Ovary (tissue), 9 donors: ENCODE measurements around the gene DNASE1. TPM values are rescaled to one million over a fixed set of nuclear protein-coding genes. Genes with fewer than 3 reads are reported as not detected.

Experiments used
- DNase-seq, 5 donors: peaks; one replicate each; pipeline ENCODE4 v3.0.0-alpha.2; 2019 to 2020
- H3K27ac ChIP-seq, 2 donors: fragments of 200-600 bp; one replicate each; pipeline versions ENCODE4 v1.5.1 to v1.8.0; 2019 to 2022
- H3K27me3 ChIP-seq: fragments of 200-600 bp; one replicate; pipeline ENCODE4 v1.8.0; 2022
- H3K36me3 ChIP-seq: fragments of 200-600 bp; sonication (generic); one replicate; pipeline ENCODE4 v1.5.1; 2019
- H3K4me1 ChIP-seq: one replicate; pipeline ENCODE4 v1.8.1; 2013; ENCODE audit warnings: mild to moderate bottlenecking, moderate library complexity; ENCODE audit not compliant: insufficient read depth
- H3K4me3 ChIP-seq: fragments of 200-600 bp; sonication (generic); one replicate; pipeline ENCODE4 v1.5.1; 2017
- H3K9me3 ChIP-seq, 2 donors: fragments of 200-600 bp in 1 of 2; sonication (generic) in 1 of 2; one replicate each; pipeline versions ENCODE4 v1.5.1 to v1.8.1; 2013 to 2019; ENCODE audit warnings: mild to moderate bottlenecking in 1 of 2, moderate library complexity in 1 of 2
- CTCF ChIP-seq, 3 donors: fragments of 450-650 bp in 2 of 3; fragments of 200-600 bp in 1 of 3; IDR thresholded peaks; one replicate each; pipeline versions ENCODE4 v1.5.1 to v1.8.0; 2016 to 2022; ENCODE audit warnings: antibody characterized with exemption in 3 of 3, mild to moderate bottlenecking in 1 of 3
- EP300 ChIP-seq: sonication (generic); formaldehyde crosslinking; IDR thresholded peaks from one replicate; pipeline ENCODE4 v1.6.1; 2017; ENCODE audit warnings: antibody characterized with exemption
- POLR2A ChIP-seq: fragments of 450-650 bp; IDR thresholded peaks from one replicate; pipeline ENCODE4 v1.6.1; 2017; ENCODE audit warnings: antibody characterized with exemption, mild to moderate bottlenecking, moderate library complexity
- WGBS, 3 donors: extraction: QIAGEN DNeasy Blood & Tissue Kit in 1 of 3; methylation state at CpG; one replicate each; pipeline versions ENCODE4 v1.1.5 to v1.1.7; 2013 to 2017; 5-methylcytosine and 5-hydroxymethylcytosine counted together
- intact Hi-C, 4 donors: fragments of 100-400 bp; cut with DNase I; formaldehyde crosslinking; loops; one replicate each; pipeline versions ENCODE4 v1.11.0 to v1.15.1; 2022 to 2023
- polyA plus RNA-seq, 2 donors: library from polyadenylated mRNA; stranded (reverse); fragments of 200-250 nt in 1 of 2; fragments of 350-450 nt in 1 of 2; fragmentation: Illumina TruSeq in 1 of 2; extraction: RNeasy Lipid Tissue Mini Kit (QIAGEN cat#74804) in 1 of 2; gene quantifications; one replicate each; pipeline ENCODE4 v1.2.3, GENCODE V29; 2013 to 2014
- total RNA-seq, 7 donors: library from RNA; depleted of rRNA in 2 of 7; stranded (reverse); fragments of >200 nt in 2 of 7; fragmentation: NEBNext Ultra II Directional in 3 of 7; extraction: Animal tissue kit (Norgen Biotek cat#: 25700) in 3 of 7; gene quantifications; one replicate each; pipeline versions ENCODE4 v1.1.0 to v1.2.4, GENCODE V29; 2016 to 2023
- donor health status: DM: no; HTN: no; CAD: no; lungs with moderate emphysema.
- donor health status: DM: no; HTN: no; CAD: no.
- donor health status: Bipolar disorder and iron deficiency.
- donor health status: DM: yes; HTN: yes; CAD: no.
- donor health status: DM: no; HTN: no; CAD: no.
- donor health status: DM: yes; HTN: yes; CAD: no.

DNASE1 gene
- total and polyA plus RNA-seq, 9 donors: 5.8 to 17.0 (median 12.2) TPM

GRCh38 chr16:3671424-3671823 lies 16.9 kb downstream of the DNASE1 start:
- Histone ChIP-seq H3K27me3 (no peaks in the 10 kb centered on the region), H3K9me3 (no peaks in the 10 kb centered on the region), H3K4me1 (no peaks in the 10 kb centered on the region), H3K27ac (no peak overlapping the region), H3K36me3 (no peaks in the 10 kb centered on the region), H3K4me3 (no peak overlapping the region)
- WGBS, 3 donors: 88 to 93% (median 92%) methylated on average over 11 of the region's 11 CpGs
- TF ChIP-seq CTCF (IDR thresholded peaks at IDR 0.05) (no peak), POLR2A (no peak)
- DNase-seq: no peak
- intact Hi-C loops: no loop called here

- intact Hi-C loops: no loop called here
These were observed 18.1 kb downstream of the DNASE1 start for GRCh38 chr16:3672571-3673041.

GRCh38 chr16:3673201-3673600 lies 18.7 kb downstream of the DNASE1 start:
- Histone ChIP-seq H3K9me3 (no peaks in the 10 kb centered on the region), H3K4me1 (no peaks in the 10 kb centered on the region), H3K4me3 (no peak overlapping the region), H3K27me3 (no peaks in the 10 kb centered on the region), H3K27ac (no peak overlapping the region), H3K36me3 (no peaks in the 10 kb centered on the region)
- WGBS, 3 donors: 90 to 94% (median 91%) methylated on average over 18 of the region's 18 CpGs
- DNase-seq: no peak
- TF ChIP-seq CTCF (IDR thresholded peaks at IDR 0.05) (no peak), POLR2A (no peak), EP300 (no peak)
- intact Hi-C loops: no loop called here

More at GRCh38 chr16:3672571-3673041, 18.1 kb downstream of the DNASE1 start:
- Histone ChIP-seq H3K27me3 (no peaks in the 10 kb centered on the region), H3K9me3 (no peaks in the 10 kb centered on the region), H3K4me1 (no peaks in the 10 kb centered on the region), H3K36me3 (no peaks in the 10 kb centered on the region), H3K4me3 (no peak overlapping the region), H3K27ac (no peak overlapping the region)
- WGBS, 3 donors: 91 to 94% (median 92%) methylated on average over 24 to 26 of the region's 26 CpGs
- no peak for DNase-seq
- TF ChIP-seq CTCF (IDR thresholded peaks at IDR 0.05) (no peak), POLR2A (no peak), EP300 (no peak)

- DNase-seq: no peak
- no peaks in the 10 kb centered on the region for H3K9me3 ChIP-seq
- H3K27ac ChIP-seq: no peak overlapping the region
- TF ChIP-seq EP300 (no peak), CTCF (IDR thresholded peaks at IDR 0.05) (no peak), POLR2A (no peak)
- no peaks in the 10 kb centered on the region for H3K4me1 ChIP-seq
- intact Hi-C loops: no loop called here
- H3K36me3 ChIP-seq: no peaks in the 10 kb centered on the region
- no peak overlapping the region for H3K4me3 ChIP-seq
- WGBS, 3 donors: 80 to 90% (median 82%) methylated on average over 13 of the region's 13 CpGs
- H3K27me3 ChIP-seq: no peaks in the 10 kb centered on the region
These were observed 19.3 kb downstream of the DNASE1 start for GRCh38 chr16:3673676-3674377.
